SW480 (cell line): ENCODE data around the gene COL4A4.

Experiments used
- DNase-seq: peaks from one replicate; pipeline ENCODE4 v3.0.0-alpha.2; 2016; ENCODE audit warnings: low spot score

COL4A4 gene

DNA sequence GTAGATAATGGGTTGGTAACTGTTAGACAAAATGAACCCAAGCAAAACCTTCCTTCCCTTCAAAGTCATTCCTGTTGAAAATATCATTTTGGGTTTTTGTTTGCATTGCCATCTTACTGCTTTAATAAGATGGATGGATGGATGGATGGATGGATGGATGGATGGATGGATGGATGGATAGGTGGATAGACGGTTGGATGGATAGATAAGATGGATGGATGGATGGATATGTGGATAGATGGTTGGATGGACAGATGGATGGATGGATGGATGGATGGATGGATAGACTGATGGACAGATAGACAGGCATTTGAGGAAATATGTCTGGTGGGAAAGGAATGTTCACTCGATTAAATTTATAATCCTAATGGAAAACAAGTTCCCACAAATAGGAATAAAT is 133.2 kb downstream of the COL4A4 start:
- no peak for DNase-seq

DNA sequence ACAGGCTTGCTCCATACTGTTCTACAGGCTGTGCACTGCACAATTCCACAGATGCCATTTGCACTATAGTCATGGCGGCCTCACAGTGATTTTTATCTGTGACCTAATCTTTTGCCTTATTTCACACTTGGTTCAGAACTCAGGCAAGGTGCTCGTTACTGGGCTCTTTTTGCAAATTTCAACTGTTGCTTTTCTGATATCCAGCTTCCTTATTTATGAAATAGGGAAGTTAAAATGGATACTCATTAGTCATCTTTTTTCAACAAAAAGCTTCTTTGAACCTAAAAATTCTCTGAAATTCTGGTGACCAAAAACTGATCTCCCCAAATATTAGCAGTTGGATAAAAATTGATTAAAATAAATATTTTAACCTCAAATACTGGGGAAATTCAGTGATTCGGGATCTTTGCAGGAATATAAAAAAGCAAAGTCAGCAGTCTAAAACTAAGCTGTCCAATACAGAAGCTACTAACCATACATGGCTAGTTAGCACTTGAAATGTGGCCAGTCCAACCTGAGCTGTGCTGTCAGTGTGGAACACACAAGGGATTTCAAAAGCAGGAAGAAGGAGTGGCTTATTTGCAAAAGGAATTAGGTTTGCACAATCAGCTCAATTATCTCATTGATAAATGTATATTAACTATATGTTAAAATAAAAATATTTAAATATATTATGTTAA is 134.4 kb downstream of the COL4A4 start:
- DNase-seq: no peak

- DNase-seq: no peak
These were observed 138.5 kb downstream of the COL4A4 start for GRCh38 chr2:227025510-227025909.

- no peak for DNase-seq
These were observed 141.4 kb downstream of the COL4A4 start for GRCh38 chr2:227022608-227023007.

GRCh38 chr2:227020416-227020815 is 143.6 kb downstream of the COL4A4 start:
- no peak for DNase-seq

DNA sequence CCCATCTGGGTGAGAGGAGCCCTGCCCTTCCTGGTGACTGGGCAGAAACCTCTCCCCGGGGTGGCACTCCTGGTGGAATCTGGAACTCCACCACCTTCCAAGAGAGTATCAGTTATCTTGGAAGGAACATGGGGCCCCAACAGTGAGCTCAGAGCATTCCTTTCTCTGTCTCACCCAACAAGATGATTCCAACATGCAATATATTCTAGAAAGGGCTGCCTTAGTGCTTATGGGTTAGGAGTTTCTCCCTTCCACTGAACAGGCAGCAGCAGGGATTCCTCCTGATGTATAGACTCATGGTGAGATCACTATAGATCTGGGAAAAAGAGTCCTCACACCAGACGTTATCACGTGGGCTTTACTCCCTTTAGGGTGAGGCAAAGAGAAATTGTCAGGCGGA is 147.1 kb downstream of the COL4A4 start:
- no peak for DNase-seq

- DNase-seq: no peak
These were observed 150.1 kb downstream of the COL4A4 start for GRCh38 chr2:227013881-227014280.

- DNase-seq: no peak
These were observed 150.7 kb downstream of the COL4A4 start for GRCh38 chr2:227013330-227013729.

- no peak for DNase-seq
These were observed 153.6 kb downstream of the COL4A4 start for GRCh38 chr2:227010433-227010832.

DNA sequence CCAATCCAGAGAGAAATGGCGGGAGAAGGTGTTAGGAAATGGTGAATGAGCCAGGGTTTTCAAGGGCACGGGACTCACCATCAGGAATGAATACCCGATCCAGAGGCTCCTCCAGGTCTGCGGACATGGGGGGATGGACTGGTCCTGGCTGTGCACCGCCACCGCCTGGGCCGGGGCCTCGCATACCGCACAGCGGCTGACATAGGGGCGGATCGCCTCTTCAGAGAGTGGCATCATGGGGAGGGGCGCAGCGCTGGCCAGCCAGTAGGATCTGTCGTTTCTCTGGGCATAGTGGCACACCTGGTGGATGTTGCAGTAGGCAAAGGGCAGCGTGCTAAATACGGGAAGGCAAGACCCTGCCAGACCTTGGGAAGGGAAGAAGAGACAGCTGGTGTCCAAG is 156.1 kb downstream of the COL4A4 start:
- no peak for DNase-seq

GRCh38 chr2:227007148-227007547 is 156.9 kb downstream of the COL4A4 start:
- no peak for DNase-seq

DNA sequence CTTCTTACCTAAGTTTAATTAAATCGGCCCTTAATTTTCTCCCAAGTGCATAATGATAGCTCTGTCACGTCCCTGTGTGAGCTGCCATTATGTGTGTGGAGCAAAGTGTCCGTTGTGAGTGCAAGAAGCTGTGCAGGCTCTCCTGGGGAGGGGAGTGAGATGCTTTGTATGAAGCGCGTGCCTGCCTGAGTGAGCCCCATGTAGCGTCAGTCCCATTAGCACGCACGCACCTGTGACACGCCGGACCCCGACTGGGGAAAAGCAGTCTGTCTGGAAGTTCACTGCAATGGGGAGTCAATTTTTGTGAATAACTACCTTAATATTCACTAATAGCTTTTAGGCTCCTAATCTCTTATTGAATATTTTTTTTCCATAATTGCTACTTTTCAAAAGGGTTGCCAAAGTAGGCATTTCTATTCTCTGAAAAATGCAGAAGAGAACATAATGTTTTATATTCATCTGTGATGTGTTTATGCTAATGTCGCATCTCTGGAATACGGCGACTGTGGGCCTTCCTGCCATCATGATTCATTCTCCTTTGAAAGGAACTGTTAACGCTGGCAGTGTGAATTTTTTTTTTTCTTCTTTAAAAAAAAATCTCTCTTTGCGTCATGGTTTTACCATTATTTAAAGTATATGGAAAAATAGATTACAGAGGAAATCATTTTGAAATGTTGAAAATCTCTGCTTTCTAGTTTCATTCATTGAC is 157.7 kb downstream of the COL4A4 start:
- no peak for DNase-seq

DNA sequence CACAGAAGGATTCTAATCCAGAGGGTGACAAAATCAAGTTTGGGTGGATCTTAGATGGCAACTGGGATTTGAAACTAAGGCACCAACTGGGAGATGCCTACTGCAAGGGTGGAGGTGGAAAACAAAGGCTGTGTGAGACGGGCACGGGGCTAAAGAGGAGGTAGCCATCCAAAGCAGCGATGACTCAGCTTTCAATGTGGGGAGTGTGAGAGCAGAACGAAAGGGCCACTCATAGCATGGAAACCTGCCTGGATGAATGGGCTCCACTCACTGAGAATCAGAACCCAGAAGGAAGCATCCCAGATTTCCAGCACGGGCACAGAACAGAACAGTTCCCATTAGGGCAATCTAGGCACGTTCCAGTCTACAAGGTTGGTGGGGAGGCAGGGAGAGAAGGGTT is 159.5 kb downstream of the COL4A4 start:
- no peak for DNase-seq

- DNase-seq: no peak
These were observed 163.9 kb downstream of the COL4A4 start for GRCh38 chr2:227000123-227000522.

DNA sequence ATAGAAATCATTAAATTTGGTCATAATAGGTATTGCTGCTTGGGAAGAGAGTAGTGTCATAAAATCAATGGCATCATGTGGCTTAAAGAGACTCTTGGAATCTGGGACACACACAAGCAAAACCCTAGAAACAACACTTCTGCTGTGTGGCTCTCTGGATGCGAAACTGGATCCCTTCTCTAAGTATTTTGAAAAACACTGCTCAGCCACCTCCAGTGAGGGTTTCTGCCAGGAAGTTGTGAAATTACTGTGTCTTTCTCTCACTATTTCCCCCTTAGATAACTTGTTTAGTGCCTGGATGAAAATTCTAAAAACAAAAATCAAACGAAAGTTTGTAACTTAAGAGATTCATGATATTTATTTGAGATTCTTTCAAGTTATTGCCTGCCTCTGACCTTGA is 164.3 kb downstream of the COL4A4 start:
- no peak for DNase-seq

GRCh38 chr2:226995625-226996041 is 168.4 kb downstream of the COL4A4 start:
- no peak for DNase-seq

GRCh38 chr2:226994775-226995174 is 169.2 kb downstream of the COL4A4 start:
- DNase-seq: no peak

DNA sequence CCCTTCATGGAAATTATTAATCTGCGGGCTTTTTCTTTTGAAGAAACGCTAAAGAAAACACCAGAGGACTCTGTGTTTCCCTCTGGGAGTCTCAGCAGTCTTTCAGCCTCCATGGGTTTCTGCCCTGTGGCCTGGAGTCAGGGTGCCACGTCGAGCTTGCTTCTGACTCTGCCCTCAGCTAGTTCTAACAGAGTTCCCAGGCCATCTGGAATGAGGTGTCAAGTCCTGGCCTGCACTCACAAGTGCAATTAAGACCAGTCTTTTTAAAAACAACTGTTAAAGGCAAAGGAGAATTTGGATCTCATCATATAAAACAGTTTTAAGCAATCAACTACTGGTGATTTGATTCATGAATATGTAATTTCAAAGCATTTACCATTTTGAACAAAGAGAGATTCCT is 170.8 kb downstream of the COL4A4 start:
- DNase-seq: no peak

- DNase-seq: no peak
These were observed 172.3 kb downstream of the COL4A4 start for GRCh38 chr2:226991663-226992062.

- DNase-seq: no peak
These were observed 178.4 kb downstream of the COL4A4 start for GRCh38 chr2:226985583-226985946.

DNA sequence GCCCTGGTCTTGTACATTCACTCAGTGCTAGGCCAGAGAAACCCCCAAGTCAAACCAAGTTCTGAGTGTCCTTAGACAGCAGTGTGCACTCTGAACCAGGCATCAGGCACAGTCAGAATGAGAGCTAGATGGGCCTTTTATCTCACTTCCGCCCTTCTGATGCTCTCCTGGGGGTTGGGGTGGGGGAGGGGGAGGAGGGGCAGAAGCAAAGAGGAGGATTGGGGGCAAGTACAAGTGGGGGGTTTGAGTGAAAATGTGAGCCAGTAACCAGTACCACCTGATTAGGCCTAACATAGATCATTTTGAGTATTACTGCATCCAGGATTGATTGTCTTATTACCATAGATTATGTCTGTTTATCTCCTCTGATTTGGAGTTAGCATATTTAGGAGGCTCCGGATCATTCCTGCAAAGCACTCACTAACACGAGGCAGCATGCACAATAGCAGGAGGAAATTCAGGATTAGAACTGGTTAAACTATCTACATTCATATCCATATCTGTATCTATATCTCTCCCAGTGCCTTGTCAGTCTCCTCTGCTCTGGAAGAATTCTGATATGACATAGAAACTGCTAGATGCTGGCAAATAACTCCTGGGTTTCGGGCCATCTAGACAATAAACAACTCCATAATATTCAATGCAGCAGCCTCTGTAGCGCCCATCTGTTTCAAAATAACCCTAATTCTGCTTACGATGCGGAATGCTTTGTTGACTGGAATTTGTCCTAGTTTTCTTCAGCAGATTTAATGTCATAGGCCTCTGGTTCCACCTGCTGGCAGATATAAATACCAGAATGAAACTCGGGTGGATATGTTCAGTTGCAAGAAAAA is 179.0 kb downstream of the COL4A4 start:
- DNase-seq: peak; percentile 46

DNA sequence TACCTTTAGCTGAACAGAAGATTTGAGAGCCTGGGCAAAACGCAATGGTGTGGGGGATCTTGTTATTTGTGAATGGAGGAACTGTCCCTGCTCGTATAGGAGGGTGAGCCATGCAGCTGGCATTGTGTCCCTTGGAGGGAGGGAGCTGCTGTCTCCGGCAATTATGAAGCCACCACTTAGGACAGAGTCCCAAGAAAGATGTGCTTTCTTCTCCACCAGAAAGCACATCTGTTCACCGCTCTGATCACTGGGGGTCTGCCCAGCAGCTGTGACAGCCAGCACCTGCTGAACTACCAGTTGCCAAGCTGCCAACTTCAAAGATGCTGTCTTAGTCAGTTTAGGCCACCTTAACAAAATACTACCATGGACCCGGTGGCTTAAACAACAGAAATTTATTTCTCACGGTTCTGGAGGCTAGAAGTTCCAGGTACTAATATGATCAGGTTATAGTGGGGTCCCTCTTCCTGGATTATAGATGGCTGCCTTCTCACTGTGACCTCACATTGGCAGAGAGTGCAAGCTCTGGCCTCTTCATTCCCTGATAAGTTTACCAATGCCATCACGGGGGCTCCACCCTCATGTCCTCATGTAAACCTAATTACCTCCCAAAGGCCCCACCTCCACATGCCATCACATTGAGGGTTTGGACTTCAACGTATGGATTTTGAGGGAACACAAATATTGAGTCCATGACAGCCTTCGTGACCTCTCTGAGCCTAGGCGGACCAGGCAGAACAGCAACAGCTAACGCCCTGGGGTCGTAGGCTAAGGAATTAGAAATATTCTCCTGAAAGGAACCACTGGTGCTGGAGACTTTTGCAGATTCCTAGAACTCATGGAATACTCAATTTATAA is 179.9 kb downstream of the COL4A4 start:
- DNase-seq: no peak
